MM.1S (cell line): ENCODE measurements around the gene IQCC.

Source experiments
- DNase-seq: peaks from one replicate; pipeline ENCODE4 v3.0.0-alpha.2; 2015
- H2AFZ ChIP-seq: fragments of 300-600 bp; sonication (generic); 2 replicates; pipeline ENCODE4 v1.6.0; 2016; ENCODE audit warnings: antibody characterized with exemption, low read length
- H3F3A ChIP-seq: fragments of 300-600 bp; sonication (generic); 2 replicates; pipeline ENCODE4 v1.6.1; 2016; ENCODE audit warnings: mild to moderate bottlenecking, antibody characterized with exemption, low read length, moderate library complexity, mixed read lengths; ENCODE audit not compliant: insufficient read depth
- H3K27ac ChIP-seq: fragments of 300-600 bp; sonication (generic); 2 replicates; pipeline ENCODE4 v1.5.1; 2016; ENCODE audit warnings: mild to moderate bottlenecking, low read length
- H3K27me3 ChIP-seq: fragments of 300-600 bp; sonication (generic); replicated peaks from 2 replicates; pipeline ENCODE4 v1.6.0; 2016; ENCODE audit warnings: low read length; ENCODE audit not compliant: insufficient read depth
- H3K36me3 ChIP-seq: fragments of 300-600 bp; sonication (generic); replicated peaks from 2 replicates; pipeline ENCODE4 v1.6.1; 2016; ENCODE audit warnings: mild to moderate bottlenecking, low read length, mixed read lengths; ENCODE audit not compliant: insufficient read depth
- H3K4me1 ChIP-seq: fragments of 300-600 bp; sonication (generic); 2 replicates; pipeline ENCODE4 v1.6.1; 2016; ENCODE audit warnings: low read length, mixed read lengths
- H3K4me2 ChIP-seq: fragments of 300-600 bp; sonication (generic); 2 replicates; pipeline ENCODE4 v1.6.0; 2016; ENCODE audit warnings: low read depth, low read length
- H3K4me3 ChIP-seq: fragments of 300-600 bp; sonication (generic); 2 replicates; pipeline ENCODE4 v1.5.1; 2016; ENCODE audit warnings: low read length, mixed read lengths
- H3K79me2 ChIP-seq: fragments of 300-600 bp; sonication (generic); 2 replicates; pipeline ENCODE4 v1.6.1; 2016; ENCODE audit warnings: mixed run types, low read length, mixed read lengths
- H3K9ac ChIP-seq: fragments of 300-600 bp; sonication (generic); 2 replicates; pipeline ENCODE4 v1.6.1; 2016; ENCODE audit warnings: low read length, mixed read lengths
- H3K9me2 ChIP-seq: fragments of 300-600 bp; sonication (generic); replicated peaks from 2 replicates; pipeline ENCODE4 v1.6.1; 2016; ENCODE audit warnings: mild to moderate bottlenecking, low read length, mixed read lengths; ENCODE audit not compliant: insufficient read depth
- H3K9me3 ChIP-seq: fragments of 300-600 bp; sonication (generic); replicated peaks from 2 replicates; pipeline ENCODE4 v1.6.1; 2016; ENCODE audit warnings: mild to moderate bottlenecking, low read length, mixed read lengths; ENCODE audit not compliant: insufficient read depth
- H4K20me1 ChIP-seq: fragments of 300-600 bp; sonication (generic); 2 replicates; pipeline ENCODE4 v1.6.1; 2016; ENCODE audit warnings: mild to moderate bottlenecking, low read length, moderate library complexity, mixed read lengths; ENCODE audit not compliant: insufficient read depth
- CTCF ChIP-seq: fragments of 300-600 bp; sonication (generic); IDR thresholded peaks from 2 replicates; pipeline ENCODE4 v1.5.1; 2016; ENCODE audit warnings: antibody characterized with exemption, low read length, mixed read lengths
- EZH2 ChIP-seq: fragments of 300-600 bp; sonication (generic); optimal IDR thresholded peaks from 2 replicates; pipeline ENCODE3; 2017; ENCODE audit warnings: low read depth, mild to moderate bottlenecking, antibody characterized with exemption, low read length, mixed read lengths
- EZH2phosphoT487 ChIP-seq: fragments of 300-600 bp; sonication (generic); IDR thresholded peaks from 2 replicates; pipeline ENCODE4 v1.6.1; 2018; ENCODE audit warnings: antibody characterized with exemption, low read length

Gene IQCC

GRCh38 chr1:32242341-32242851 lies 36.9 kb downstream of the IQCC start:
- Histone ChIP-seq H3K27ac (no peak overlapping the region), H3F3A (no peaks in the 10 kb centered on the region), H3K79me2 (no peaks in the 10 kb centered on the region), H3K9me3 (no peaks in the 10 kb centered on the region), H3K27me3 (no peaks in the 10 kb centered on the region), H2AFZ (no peak overlapping the region), H3K36me3 (no peaks in the 10 kb centered on the region), H3K4me3 (no peak overlapping the region), H3K4me1 (no peaks in the 10 kb centered on the region), H3K9ac (no peak overlapping the region), H3K4me2 (no peak overlapping the region), H3K9me2 (no peaks in the 10 kb centered on the region), H4K20me1 (no peaks in the 10 kb centered on the region)
- TF ChIP-seq CTCF (no peak), EZH2phosphoT487 (no peak), EZH2 (no peak)
- no peak for DNase-seq

GRCh38 chr1:32246888-32247273 lies 41.4 kb downstream of the IQCC start, which contains the start of gene FAM167B:
Gene FAM167B (plus strand): TSS chr1:32247222. CDS start chr1:32247422, 200 bp downstream.
- Histone ChIP-seq H3K4me1 (peaks cover 33% of the 10 kb centered on the region), H2AFZ (peak within 1 kb of the TSS; percentile 69), H3K27me3 (no peaks in the 10 kb centered on the region), H3K9me2 (no peaks in the 10 kb centered on the region), H4K20me1 (no peaks in the 10 kb centered on the region), H3K36me3 (no peaks in the 10 kb centered on the region), H3K4me2 (peak within 1 kb of the TSS; percentile 9; the same call in 1 of the 2 replicates), H3K9ac (peak within 1 kb of the TSS; percentile 18; the same call in 1 of the 2 replicates), H3K79me2 (no peaks in the 10 kb centered on the region), H3K27ac (peak within 1 kb of the TSS; percentile 99; the same call in 1 of the 2 replicates), H3K4me3 (no peak within 1 kb of the TSS), H3F3A (peaks cover 24% of the 10 kb centered on the region), H3K9me3 (no peaks in the 10 kb centered on the region)
- DNase-seq = no peak
- TF ChIP-seq EZH2phosphoT487 = no peak
- TF ChIP-seq EZH2 = no peak
- no peak for TF ChIP-seq CTCF

- DNase-seq = no peak
- TF ChIP-seq CTCF (no peak), EZH2phosphoT487 (no peak), EZH2 (no peak)
- no peaks in the 10 kb centered on the region for H4K20me1 ChIP-seq
- H2AFZ ChIP-seq = peak overlapping the region; percentile 69
- H3K9ac ChIP-seq = no peak overlapping the region
- no peaks in the 10 kb centered on the region for H3K9me3 ChIP-seq
- H3K4me1 ChIP-seq = peaks cover 34% of the 10 kb centered on the region
- H3K4me3 ChIP-seq = no peak overlapping the region
- H3F3A ChIP-seq = peaks cover 24% of the 10 kb centered on the region
- no peaks in the 10 kb centered on the region for H3K27me3 ChIP-seq
- peak overlapping the region; percentile 99; the same call in 1 of the 2 replicates for H3K27ac ChIP-seq
- H3K9me2 ChIP-seq = no peaks in the 10 kb centered on the region
- H3K36me3 ChIP-seq = no peaks in the 10 kb centered on the region
- no peak overlapping the region for H3K4me2 ChIP-seq
- H3K79me2 ChIP-seq = no peaks in the 10 kb centered on the region
These were observed 42.0 kb downstream of the IQCC start for GRCh38 chr1:32247452-32247851.
